GM23338 (cell line): ENCODE data around the gene SNX11. TPM values are rescaled to one million over a fixed set of nuclear protein-coding genes. Genes with fewer than 3 reads are reported as not detected.

Experiments
- ATAC-seq: fragments of 200-7000 bp; cut with Tn5 transposase; 3 replicates; pipeline ENCODE4 v1.9.1; 2020
- DNase-seq: peaks from one replicate; pipeline ENCODE4 v3.0.0-alpha.2; 2015; ENCODE audit warnings: low spot score
- H2AFZ ChIP-seq: fragments of 200-600 bp; sonication (generic); 2 replicates; pipeline ENCODE4 v1.8.0; 2016; ENCODE audit warnings: antibody characterized with exemption, mild to moderate bottlenecking, moderate library complexity
- H3F3A ChIP-seq: fragments of 200-600 bp; sonication (generic); replicated peaks from 2 replicates; pipeline ENCODE4 v1.8.0; 2017; ENCODE audit warnings: antibody characterized with exemption, mixed run types, low read depth
- H3K27ac ChIP-seq: fragments of 200-600 bp; sonication (generic); 2 replicates; pipeline ENCODE4 v1.6.1; 2016; ENCODE audit warnings: low read depth
- H3K27me3 ChIP-seq: fragments of 200-600 bp; sonication (generic); 2 replicates; pipeline ENCODE4 v1.8.0; 2016; ENCODE audit warnings: mild to moderate bottlenecking, mixed run types, moderate library complexity; ENCODE audit not compliant: insufficient read depth
- H3K36me3 ChIP-seq: fragments of 200-600 bp; sonication (generic); 2 replicates; pipeline ENCODE4 v1.8.0; 2016; ENCODE audit warnings: mild to moderate bottlenecking; ENCODE audit not compliant: insufficient read depth
- H3K4me1 ChIP-seq: fragments of 200-600 bp; sonication (generic); 2 replicates; pipeline ENCODE4 v1.8.0; 2016; ENCODE audit warnings: mild to moderate bottlenecking, moderate library complexity; ENCODE audit not compliant: insufficient read depth
- H3K4me2 ChIP-seq: fragments of 200-600 bp; sonication (generic); 2 replicates; pipeline ENCODE4 v1.7.1; 2017; ENCODE audit warnings: mixed run types
- H3K4me3 ChIP-seq: fragments of 200-600 bp; sonication (generic); 2 replicates; pipeline ENCODE4 v1.6.1; 2016; ENCODE audit warnings: mixed run types
- H3K79me2 ChIP-seq: fragments of 200-600 bp; sonication (generic); replicated peaks from 2 replicates; pipeline ENCODE4 v1.8.0; 2017; ENCODE audit warnings: mild to moderate bottlenecking; ENCODE audit not compliant: insufficient read depth
- H3K9me2 ChIP-seq: fragments of 200-600 bp; sonication (generic); 2 replicates; pipeline ENCODE4 v1.8.0; 2017; ENCODE audit not compliant: insufficient read depth
- H4K20me1 ChIP-seq: fragments of 200-600 bp; sonication (generic); replicated peaks from 2 replicates; pipeline ENCODE4 v1.8.0; 2017; ENCODE audit warnings: mild to moderate bottlenecking; ENCODE audit not compliant: insufficient read depth
- H3K27ac Mint-ChIP-seq: 2 replicates; pipeline ENCODE4 v1.8.0; 2020; ENCODE audit warnings: inconsistent platforms, mild to moderate bottlenecking, moderate library complexity, mixed read lengths
- H3K27me3 Mint-ChIP-seq: 3 replicates; pipeline ENCODE4 v1.8.0; 2022; ENCODE audit warnings: low read depth, mild to moderate bottlenecking, moderate library complexity, mixed read lengths, inconsistent platforms; ENCODE audit not compliant: insufficient read depth, poor library complexity
- H3K36me3 Mint-ChIP-seq: 3 replicates; pipeline ENCODE4 v1.8.0; 2021; ENCODE audit warnings: low read depth, mild to moderate bottlenecking, inconsistent platforms, moderate library complexity, mixed read lengths
- H3K4me1 Mint-ChIP-seq: 3 replicates; pipeline ENCODE4 v1.8.0; 2020; ENCODE audit warnings: mild to moderate bottlenecking, inconsistent platforms, mixed read lengths
- H3K4me3 Mint-ChIP-seq: 3 replicates; pipeline ENCODE4 v1.8.0; 2021; ENCODE audit warnings: moderate library complexity, mild to moderate bottlenecking, inconsistent platforms, mixed read lengths
- H3K9me3 Mint-ChIP-seq: 3 replicates; pipeline ENCODE4 v1.8.0; 2020; ENCODE audit warnings: moderate library complexity, mild to moderate bottlenecking, inconsistent platforms, mixed read lengths
- CREB1 ChIP-seq: fragments of 250-450 bp; sonication (Bioruptor Pico); IDR thresholded peaks from 2 replicates; pipeline ENCODE4 v1.5.0; 2020; ENCODE audit warnings: low read depth, mild to moderate bottlenecking, moderate library complexity
- EZH2 ChIP-seq: fragments of 200-600 bp; sonication (generic); IDR thresholded peaks from one replicate; pipeline ENCODE4 v1.8.0; 2017; ENCODE audit warnings: antibody characterized with exemption, mild to moderate bottlenecking, low read depth; ENCODE audit not compliant: unreplicated experiment
- EZH2phosphoT487 ChIP-seq: fragments of 200-600 bp; sonication (generic); IDR thresholded peaks from one replicate; pipeline ENCODE4 v1.8.1; 2018; ENCODE audit warnings: antibody characterized with exemption; ENCODE audit not compliant: unreplicated experiment
- JUNB ChIP-seq: IDR thresholded peaks from one replicate; pipeline ENCODE4 v1.6.1; 2016; ENCODE audit warnings: antibody characterized with exemption; ENCODE audit not compliant: unreplicated experiment
- NANOG ChIP-seq: IDR thresholded peaks from 2 replicates; pipeline ENCODE4 v1.6.1; 2016; ENCODE audit warnings: antibody characterized with exemption, borderline replicate concordance
- POLR2AphosphoS5 ChIP-seq: IDR thresholded peaks from 2 replicates; pipeline ENCODE4 v1.6.1; 2016; ENCODE audit warnings: antibody characterized with exemption, low read depth
- ZNF114 ChIP-seq: fragments of 250-450 bp; sonication (Bioruptor Pico); IDR thresholded peaks from 2 replicates; pipeline ENCODE4 v1.5.0; 2020; ENCODE audit warnings: mild to moderate bottlenecking, moderate library complexity
- ZNF331 ChIP-seq: fragments of 250-450 bp; sonication (Bioruptor Pico); IDR thresholded peaks from 2 replicates; pipeline ENCODE4 v1.5.0; 2020; ENCODE audit warnings: low read depth, mild to moderate bottlenecking, moderate library complexity
- polyA plus RNA-seq: library from polyadenylated mRNA; unstranded; fragments of >200 nt; fragmentation: Nextera tagmentation; extraction: Ambion mirVana; gene quantifications from 2 replicates; pipeline ENCODE4 v1.2.1, GENCODE V29; 2016
- total RNA-seq: library from RNA; depleted of rRNA; stranded (reverse); fragments of >200 nt; shearing (Covaris generic); gene quantifications from 2 replicates; pipeline ENCODE4 v1.2.3, GENCODE V29; 2014
- TF ChIP-seq, protein P1 (sequence below): IDR thresholded peaks from one replicate; pipeline ENCODE4 v1.6.1; 2018; ENCODE audit warnings: antibody characterized with exemption; ENCODE audit not compliant: unreplicated experiment
- TF ChIP-seq, protein P2 (sequence below): fragments of 250-450 bp; sonication (Bioruptor Pico); IDR thresholded peaks from 2 replicates; pipeline ENCODE4 v1.5.0; 2020; ENCODE audit warnings: mild to moderate bottlenecking, moderate library complexity
- TF ChIP-seq, protein P3 (sequence below), 2 experiments: fragments of 200-600 bp in 1 of 2; sonication (generic) in 1 of 2; conservative IDR thresholded peaks; 2 replicates each; pipeline versions ENCODE4 v1.5.1 to v1.6.1; 2016 to 2017; ENCODE audit warnings: antibody characterized with exemption in 2 of 2, low read depth in 2 of 2, mild to moderate bottlenecking in 2 of 2, moderate library complexity in 1 of 2

SNX11 gene
- total and polyA plus RNA-seq, 2 experiments from 2014 or later, result 7.9 to 16.3 TPM

DNA sequence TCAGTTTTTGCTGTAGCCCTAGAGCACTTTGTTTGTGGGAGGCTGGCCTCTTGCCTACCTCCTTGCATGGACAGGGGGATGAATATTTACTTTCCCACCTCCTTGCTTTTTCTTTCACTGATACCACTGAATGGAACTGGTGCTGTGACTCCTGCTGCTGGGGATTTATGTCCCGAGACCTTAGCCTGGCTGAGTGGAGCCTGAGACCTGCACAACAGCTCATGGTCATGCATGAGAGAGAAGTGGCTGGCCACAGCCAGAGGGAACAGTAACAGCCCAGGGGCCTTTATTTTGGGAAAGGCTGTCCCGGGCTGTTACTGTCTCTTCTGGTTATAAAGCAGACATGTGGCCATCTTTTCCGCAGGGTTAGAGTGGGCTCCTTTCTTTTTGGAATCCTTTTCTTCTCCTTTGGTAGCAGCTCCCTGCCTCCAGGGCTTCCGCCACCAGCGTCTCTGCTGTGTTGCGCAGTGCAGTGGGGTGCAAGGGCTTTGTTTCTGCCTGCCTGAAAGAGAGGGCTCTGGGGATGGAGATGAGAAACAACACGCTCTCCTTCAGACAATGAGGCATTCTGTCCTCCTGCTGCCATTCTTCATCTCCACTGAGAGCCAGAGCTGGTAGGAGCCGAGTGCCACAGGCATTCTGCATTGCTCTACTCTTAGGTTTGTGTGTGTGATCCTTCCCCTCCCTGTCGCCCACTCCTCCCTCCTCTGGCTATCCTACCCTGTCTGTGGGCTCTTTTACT lies 14.5 kb downstream of the SNX11 start:
- Histone ChIP-seq H3K27ac (no peak overlapping the region), H3F3A (peaks cover 4% of the 10 kb centered on the region; the same call in 1 of the 2 replicates), H3K4me1 (no peaks in the 10 kb centered on the region; the same call in 1 of the 2 replicates), H2AFZ (no peak overlapping the region), H3K79me2 (no peaks in the 10 kb centered on the region), H3K4me2 (no peak overlapping the region), H3K9me2 (no peaks in the 10 kb centered on the region), H4K20me1 (0 out of 2 replicates have a peak, but pooled peaks cover 5% of the 10 kb centered on the region), H3K4me3 (no peak overlapping the region), H3K36me3 (peaks cover 2% of the 10 kb centered on the region), H3K27me3 (no peaks in the 10 kb centered on the region)
- DNase-seq (no peak), ATAC-seq (no peak)
- Mint-ChIP-seq H3K4me3 (no peak overlapping the region), H3K4me1 (peaks cover 3% of the 10 kb centered on the region), H3K36me3 (peaks cover 38% of the 10 kb centered on the region), H3K27ac (no peak overlapping the region), H3K27me3 (no peaks in the 10 kb centered on the region), H3K9me3 (no peaks in the 10 kb centered on the region)
- TF ChIP-seq ZNF331 (CRISPR knock-in tag) (no peak), NANOG (no peak), EZH2phosphoT487 (no peak), EZH2 (no peak), CREB1 (CRISPR knock-in tag) (no peak), POLR2AphosphoS5 (no peak), JUNB (no peak), ZNF114 (CRISPR knock-in tag) (no peak)
- TF ChIP-seq, protein P1, sequence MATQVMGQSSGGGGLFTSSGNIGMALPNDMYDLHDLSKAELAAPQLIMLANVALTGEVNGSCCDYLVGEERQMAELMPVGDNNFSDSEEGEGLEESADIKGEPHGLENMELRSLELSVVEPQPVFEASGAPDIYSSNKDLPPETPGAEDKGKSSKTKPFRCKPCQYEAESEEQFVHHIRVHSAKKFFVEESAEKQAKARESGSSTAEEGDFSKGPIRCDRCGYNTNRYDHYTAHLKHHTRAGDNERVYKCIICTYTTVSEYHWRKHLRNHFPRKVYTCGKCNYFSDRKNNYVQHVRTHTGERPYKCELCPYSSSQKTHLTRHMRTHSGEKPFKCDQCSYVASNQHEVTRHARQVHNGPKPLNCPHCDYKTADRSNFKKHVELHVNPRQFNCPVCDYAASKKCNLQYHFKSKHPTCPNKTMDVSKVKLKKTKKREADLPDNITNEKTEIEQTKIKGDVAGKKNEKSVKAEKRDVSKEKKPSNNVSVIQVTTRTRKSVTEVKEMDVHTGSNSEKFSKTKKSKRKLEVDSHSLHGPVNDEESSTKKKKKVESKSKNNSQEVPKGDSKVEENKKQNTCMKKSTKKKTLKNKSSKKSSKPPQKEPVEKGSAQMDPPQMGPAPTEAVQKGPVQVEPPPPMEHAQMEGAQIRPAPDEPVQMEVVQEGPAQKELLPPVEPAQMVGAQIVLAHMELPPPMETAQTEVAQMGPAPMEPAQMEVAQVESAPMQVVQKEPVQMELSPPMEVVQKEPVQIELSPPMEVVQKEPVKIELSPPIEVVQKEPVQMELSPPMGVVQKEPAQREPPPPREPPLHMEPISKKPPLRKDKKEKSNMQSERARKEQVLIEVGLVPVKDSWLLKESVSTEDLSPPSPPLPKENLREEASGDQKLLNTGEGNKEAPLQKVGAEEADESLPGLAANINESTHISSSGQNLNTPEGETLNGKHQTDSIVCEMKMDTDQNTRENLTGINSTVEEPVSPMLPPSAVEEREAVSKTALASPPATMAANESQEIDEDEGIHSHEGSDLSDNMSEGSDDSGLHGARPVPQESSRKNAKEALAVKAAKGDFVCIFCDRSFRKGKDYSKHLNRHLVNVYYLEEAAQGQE, result no peak
- TF ChIP-seq, protein P2, sequence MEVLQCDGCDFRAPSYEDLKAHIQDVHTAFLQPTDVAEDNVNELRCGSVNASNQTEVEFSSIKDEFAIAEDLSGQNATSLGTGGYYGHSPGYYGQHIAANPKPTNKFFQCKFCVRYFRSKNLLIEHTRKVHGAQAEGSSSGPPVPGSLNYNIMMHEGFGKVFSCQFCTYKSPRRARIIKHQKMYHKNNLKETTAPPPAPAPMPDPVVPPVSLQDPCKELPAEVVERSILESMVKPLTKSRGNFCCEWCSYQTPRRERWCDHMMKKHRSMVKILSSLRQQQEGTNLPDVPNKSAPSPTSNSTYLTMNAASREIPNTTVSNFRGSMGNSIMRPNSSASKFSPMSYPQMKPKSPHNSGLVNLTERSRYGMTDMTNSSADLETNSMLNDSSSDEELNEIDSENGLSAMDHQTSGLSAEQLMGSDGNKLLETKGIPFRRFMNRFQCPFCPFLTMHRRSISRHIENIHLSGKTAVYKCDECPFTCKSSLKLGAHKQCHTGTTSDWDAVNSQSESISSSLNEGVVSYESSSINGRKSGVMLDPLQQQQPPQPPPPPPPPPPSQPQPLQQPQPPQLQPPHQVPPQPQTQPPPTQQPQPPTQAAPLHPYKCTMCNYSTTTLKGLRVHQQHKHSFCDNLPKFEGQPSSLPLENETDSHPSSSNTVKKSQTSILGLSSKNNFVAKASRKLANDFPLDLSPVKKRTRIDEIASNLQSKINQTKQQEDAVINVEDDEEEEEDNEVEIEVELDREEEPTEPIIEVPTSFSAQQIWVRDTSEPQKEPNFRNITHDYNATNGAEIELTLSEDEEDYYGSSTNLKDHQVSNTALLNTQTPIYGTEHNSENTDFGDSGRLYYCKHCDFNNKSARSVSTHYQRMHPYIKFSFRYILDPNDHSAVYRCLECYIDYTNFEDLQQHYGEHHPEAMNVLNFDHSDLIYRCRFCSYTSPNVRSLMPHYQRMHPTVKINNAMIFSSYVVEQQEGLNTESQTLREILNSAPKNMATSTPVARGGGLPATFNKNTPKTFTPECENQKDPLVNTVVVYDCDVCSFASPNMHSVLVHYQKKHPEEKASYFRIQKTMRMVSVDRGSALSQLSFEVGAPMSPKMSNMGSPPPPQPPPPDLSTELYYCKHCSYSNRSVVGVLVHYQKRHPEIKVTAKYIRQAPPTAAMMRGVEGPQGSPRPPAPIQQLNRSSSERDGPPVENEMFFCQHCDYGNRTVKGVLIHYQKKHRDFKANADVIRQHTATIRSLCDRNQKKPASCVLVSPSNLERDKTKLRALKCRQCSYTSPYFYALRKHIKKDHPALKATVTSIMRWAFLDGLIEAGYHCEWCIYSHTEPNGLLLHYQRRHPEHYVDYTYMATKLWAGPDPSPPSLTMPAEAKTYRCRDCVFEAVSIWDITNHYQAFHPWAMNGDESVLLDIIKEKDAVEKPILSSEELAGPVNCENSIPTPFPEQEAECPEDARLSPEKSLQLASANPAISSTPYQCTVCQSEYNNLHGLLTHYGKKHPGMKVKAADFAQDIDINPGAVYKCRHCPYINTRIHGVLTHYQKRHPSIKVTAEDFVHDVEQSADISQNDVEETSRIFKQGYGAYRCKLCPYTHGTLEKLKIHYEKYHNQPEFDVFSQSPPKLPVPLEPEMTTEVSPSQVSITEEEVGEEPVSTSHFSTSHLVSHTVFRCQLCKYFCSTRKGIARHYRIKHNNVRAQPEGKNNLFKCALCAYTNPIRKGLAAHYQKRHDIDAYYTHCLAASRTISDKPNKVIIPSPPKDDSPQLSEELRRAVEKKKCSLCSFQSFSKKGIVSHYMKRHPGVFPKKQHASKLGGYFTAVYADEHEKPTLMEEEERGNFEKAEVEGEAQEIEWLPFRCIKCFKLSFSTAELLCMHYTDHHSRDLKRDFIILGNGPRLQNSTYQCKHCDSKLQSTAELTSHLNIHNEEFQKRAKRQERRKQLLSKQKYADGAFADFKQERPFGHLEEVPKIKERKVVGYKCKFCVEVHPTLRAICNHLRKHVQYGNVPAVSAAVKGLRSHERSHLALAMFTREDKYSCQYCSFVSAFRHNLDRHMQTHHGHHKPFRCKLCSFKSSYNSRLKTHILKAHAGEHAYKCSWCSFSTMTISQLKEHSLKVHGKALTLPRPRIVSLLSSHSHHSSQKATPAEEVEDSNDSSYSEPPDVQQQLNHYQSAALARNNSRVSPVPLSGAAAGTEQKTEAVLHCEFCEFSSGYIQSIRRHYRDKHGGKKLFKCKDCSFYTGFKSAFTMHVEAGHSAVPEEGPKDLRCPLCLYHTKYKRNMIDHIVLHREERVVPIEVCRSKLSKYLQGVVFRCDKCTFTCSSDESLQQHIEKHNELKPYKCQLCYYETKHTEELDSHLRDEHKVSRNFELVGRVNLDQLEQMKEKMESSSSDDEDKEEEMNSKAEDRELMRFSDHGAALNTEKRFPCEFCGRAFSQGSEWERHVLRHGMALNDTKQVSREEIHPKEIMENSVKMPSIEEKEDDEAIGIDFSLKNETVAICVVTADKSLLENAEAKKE (CRISPR knock-in tag), result no peak
- TF ChIP-seq, protein P3, sequence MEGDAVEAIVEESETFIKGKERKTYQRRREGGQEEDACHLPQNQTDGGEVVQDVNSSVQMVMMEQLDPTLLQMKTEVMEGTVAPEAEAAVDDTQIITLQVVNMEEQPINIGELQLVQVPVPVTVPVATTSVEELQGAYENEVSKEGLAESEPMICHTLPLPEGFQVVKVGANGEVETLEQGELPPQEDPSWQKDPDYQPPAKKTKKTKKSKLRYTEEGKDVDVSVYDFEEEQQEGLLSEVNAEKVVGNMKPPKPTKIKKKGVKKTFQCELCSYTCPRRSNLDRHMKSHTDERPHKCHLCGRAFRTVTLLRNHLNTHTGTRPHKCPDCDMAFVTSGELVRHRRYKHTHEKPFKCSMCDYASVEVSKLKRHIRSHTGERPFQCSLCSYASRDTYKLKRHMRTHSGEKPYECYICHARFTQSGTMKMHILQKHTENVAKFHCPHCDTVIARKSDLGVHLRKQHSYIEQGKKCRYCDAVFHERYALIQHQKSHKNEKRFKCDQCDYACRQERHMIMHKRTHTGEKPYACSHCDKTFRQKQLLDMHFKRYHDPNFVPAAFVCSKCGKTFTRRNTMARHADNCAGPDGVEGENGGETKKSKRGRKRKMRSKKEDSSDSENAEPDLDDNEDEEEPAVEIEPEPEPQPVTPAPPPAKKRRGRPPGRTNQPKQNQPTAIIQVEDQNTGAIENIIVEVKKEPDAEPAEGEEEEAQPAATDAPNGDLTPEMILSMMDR (conservative IDR thresholded peaks at IDR 0.05; ENCODE audit: low read depth in 2 of 2), result no peak
